CD4-positive, alpha-beta T cell treated with Interleukin-15 for 4 hours (primary cell): ENCODE results near the gene PDXP.
A peak's percentile ranks its signal among the peaks of the same experiment; 100 is the strongest.
"Not testable (repeated sequence)": the region's sequence is repeated elsewhere in the genome, so short reads cannot be mapped to it uniquely, and the experiment has no call there.

Experiments used
- DNase-seq: peaks from one replicate; pipeline ENCODE4 v3.0.0-alpha.2; 2020; ENCODE audit warnings: low spot score

The PDXP gene

GRCh38 chr22:37674951-37675929, 16.7 kb downstream of the PDXP start, which contains the start of gene LGALS1:
TSS of gene LGALS1 (plus strand) at chr22:37675636. CDS start at chr22:37675703, 67 bp downstream.
- peak; percentile 68 for DNase-seq

GRCh38 chr22:37675930-37676735, 17.6 kb downstream of the PDXP start:
- peak; percentile 30 for DNase-seq

GRCh38 chr22:37676736-37677492, 18.4 kb downstream of the PDXP start:
- DNase-seq, result peak; percentile 95

- no peak for DNase-seq
Measured at GRCh38 chr22:37677493-37677974, 19.0 kb downstream of the PDXP start.

GRCh38 chr22:37678372-37678771, 19.8 kb downstream of the PDXP start:
- DNase-seq, result no peak

- no peak for DNase-seq
Measured at GRCh38 chr22:37679670-37680069, 21.1 kb downstream of the PDXP start.

- no peak for DNase-seq
Measured at GRCh38 chr22:37680191-37680851, 21.8 kb downstream of the PDXP start.

GRCh38 chr22:37681001-37681424, 22.5 kb downstream of the PDXP start:
- DNase-seq, result no peak

- DNase-seq, result peak; percentile 78
Measured at GRCh38 chr22:37681556-37682049, 23.1 kb downstream of the PDXP start.

- no peak for DNase-seq
Measured at GRCh38 chr22:37684803-37685615, 26.5 kb downstream of the PDXP start.

GRCh38 chr22:37686002-37686982, 27.8 kb downstream of the PDXP start, which contains the start of gene NOL12:
TSS of gene NOL12 (plus strand) at chr22:37686343. CDS start at chr22:37686393, 50 bp downstream.
- DNase-seq, result peak; percentile 83

- no peak for DNase-seq
Measured at GRCh38 chr22:37690407-37690806, 31.9 kb downstream of the PDXP start.

GRCh38 chr22:37690901-37691504, 32.5 kb downstream of the PDXP start:
- no peak for DNase-seq

GRCh38 chr22:37692627-37693285, 34.2 kb downstream of the PDXP start:
- no peak for DNase-seq

GRCh38 chr22:37694131-37694530, 35.6 kb downstream of the PDXP start:
- not testable (repeated sequence) for DNase-seq

GRCh38 chr22:37696260-37696656, 37.7 kb downstream of the PDXP start:
- not testable (repeated sequence) for DNase-seq

GRCh38 chr22:37696657-37697537, 38.4 kb downstream of the PDXP start, which contains the start of gene TRIOBP:
TSS of gene TRIOBP (plus strand) at chr22:37697048. CDS start at chr22:37701366, 4,318 bp downstream.
- peak; percentile 84 for DNase-seq
